ENCODE results near the gene TNP2. TPM values are rescaled to one million over a fixed set of nuclear protein-coding genes. Genes with fewer than 3 reads are reported as not detected.
A peak's percentile ranks its signal among the peaks of the same experiment; 100 is the strongest.

The TNP2 gene
- total RNA-seq, 1 donor from 2014 or later, result not detected

GRCh38 chr16:11264155-11264832, 4.8 kb downstream of the TNP2 start:
- Mint-ChIP-seq H3K4me1 (ENCODE audit: low read depth) (peaks cover 28% of the 10 kb centered on the region), H3K27ac (peak overlapping the region; percentile 84), H3K36me3 (ENCODE audit: low read depth) (no peaks in the 10 kb centered on the region), H3K27me3 (ENCODE audit: low read depth) (no peaks in the 10 kb centered on the region), H3K9me3 (no peaks in the 10 kb centered on the region), H3K4me3 (ENCODE audit: low read depth) (peak overlapping the region; percentile 48)
- intact Hi-C loops (cut with micrococcal nuclease), result loop anchor here (5.0 kb wide), 1 partner anchor 33 kb away; no protein-coding TSS in a partner anchor
- DNase-seq (ENCODE audit: low spot score), result no peak

- H3K4me3 Mint-ChIP-seq (ENCODE audit: low read depth), result peak overlapping the region; percentile 48
- intact Hi-C loops (cut with micrococcal nuclease), result loop anchor here (1.0 to 5.0 kb wide), 2 partner anchors 34 to 65 kb away; no protein-coding TSS in a partner anchor
- DNase-seq (ENCODE audit: low spot score), result peak; percentile 51
- H3K4me1 Mint-ChIP-seq (ENCODE audit: low read depth), result peaks cover 33% of the 10 kb centered on the region
- no peaks in the 10 kb centered on the region for H3K9me3 Mint-ChIP-seq
- H3K27me3 Mint-ChIP-seq (ENCODE audit: low read depth), result no peaks in the 10 kb centered on the region
- H3K27ac Mint-ChIP-seq, result peak overlapping the region; percentile 84
- H3K36me3 Mint-ChIP-seq (ENCODE audit: low read depth), result no peaks in the 10 kb centered on the region
These were observed 5.4 kb downstream of the TNP2 start for GRCh38 chr16:11263737-11264136.

- Mint-ChIP-seq H3K36me3 (ENCODE audit: low read depth) (no peaks in the 10 kb centered on the region), H3K27ac (no peak overlapping the region), H3K4me3 (ENCODE audit: low read depth) (no peak overlapping the region), H3K9me3 (no peaks in the 10 kb centered on the region), H3K4me1 (ENCODE audit: low read depth) (peaks cover 39% of the 10 kb centered on the region), H3K27me3 (ENCODE audit: low read depth) (no peaks in the 10 kb centered on the region)
- DNase-seq (ENCODE audit: low spot score), result no peak
- intact Hi-C loops (cut with micrococcal nuclease), result loop anchor here (1.0 to 5.0 kb wide), 2 partner anchors 34 to 65 kb away; no protein-coding TSS in a partner anchor
These were observed 6.2 kb downstream of the TNP2 start for GRCh38 chr16:11262915-11263314.

GRCh38 chr16:11260596-11260966, 8.5 kb downstream of the TNP2 start:
- no peak overlapping the region for H3K4me3 Mint-ChIP-seq (ENCODE audit: low read depth)
- H3K27ac Mint-ChIP-seq, result no peak overlapping the region
- H3K36me3 Mint-ChIP-seq (ENCODE audit: low read depth), result no peaks in the 10 kb centered on the region
- no peaks in the 10 kb centered on the region for H3K27me3 Mint-ChIP-seq (ENCODE audit: low read depth)
- H3K9me3 Mint-ChIP-seq, result no peaks in the 10 kb centered on the region
- DNase-seq (ENCODE audit: low spot score), result no peak
- H3K4me1 Mint-ChIP-seq (ENCODE audit: low read depth), result peaks cover 49% of the 10 kb centered on the region
- intact Hi-C loops (cut with micrococcal nuclease), result loop anchor here (5.0 kb wide), 1 partner anchor 37 kb away; no protein-coding TSS in a partner anchor

GRCh38 chr16:11259655-11260595, 9.2 kb downstream of the TNP2 start:
- DNase-seq (ENCODE audit: low spot score), result no peak
- intact Hi-C loops (cut with micrococcal nuclease), result loop anchor here (5.0 to 10.0 kb wide), 3 partner anchors 37 to 535 kb away; partner anchors contain the start of genes CIITA and ZC3H7A
- no peaks in the 10 kb centered on the region for H3K27me3 Mint-ChIP-seq (ENCODE audit: low read depth)
- no peak overlapping the region for H3K4me3 Mint-ChIP-seq (ENCODE audit: low read depth)
- no peak overlapping the region for H3K27ac Mint-ChIP-seq
- H3K36me3 Mint-ChIP-seq (ENCODE audit: low read depth), result peaks cover 6% of the 10 kb centered on the region
- H3K4me1 Mint-ChIP-seq (ENCODE audit: low read depth), result peaks cover 48% of the 10 kb centered on the region
- no peaks in the 10 kb centered on the region for H3K9me3 Mint-ChIP-seq

GRCh38 chr16:11258553-11259492, 10.3 kb downstream of the TNP2 start:
- Mint-ChIP-seq H3K4me1 (ENCODE audit: low read depth) (peaks cover 37% of the 10 kb centered on the region), H3K27me3 (ENCODE audit: low read depth) (no peaks in the 10 kb centered on the region), H3K27ac (peak overlapping the region; percentile 68), H3K9me3 (no peaks in the 10 kb centered on the region), H3K4me3 (ENCODE audit: low read depth) (peak overlapping the region; percentile 49), H3K36me3 (ENCODE audit: low read depth) (peaks cover 17% of the 10 kb centered on the region)
- peak; percentile 59 for DNase-seq (ENCODE audit: low spot score)
- intact Hi-C loops (cut with micrococcal nuclease), result loop anchor here (10.0 kb wide), 2 partner anchors 384 to 536 kb away; partner anchors contain the start of genes CIITA and ZC3H7A

- Mint-ChIP-seq H3K4me3 (ENCODE audit: low read depth) (peak overlapping the region; percentile 96), H3K36me3 (ENCODE audit: low read depth) (peaks cover 32% of the 10 kb centered on the region), H3K9me3 (no peaks in the 10 kb centered on the region), H3K4me1 (ENCODE audit: low read depth) (peaks cover 29% of the 10 kb centered on the region), H3K27ac (peak overlapping the region; percentile 97), H3K27me3 (ENCODE audit: low read depth) (no peaks in the 10 kb centered on the region)
- DNase-seq (ENCODE audit: low spot score), result peak; percentile 57
- intact Hi-C loops (cut with micrococcal nuclease), result loop anchor here (1.0 to 10.0 kb wide), 4 partner anchors 53 to 537 kb away; partner anchors contain the start of genes CIITA and ZC3H7A
These were observed 11.8 kb downstream of the TNP2 start for GRCh38 chr16:11257131-11257938.

GRCh38 chr16:11256661-11257130, 12.4 kb downstream of the TNP2 start:
- intact Hi-C loops (cut with micrococcal nuclease), result loop anchor here (1.0 to 10.0 kb wide), 5 partner anchors 54 to 538 kb away; partner anchors contain the start of genes CIITA and ZC3H7A
- Mint-ChIP-seq H3K27me3 (ENCODE audit: low read depth) (no peaks in the 10 kb centered on the region), H3K27ac (peak overlapping the region; percentile 97), H3K9me3 (no peaks in the 10 kb centered on the region), H3K36me3 (ENCODE audit: low read depth) (peaks cover 38% of the 10 kb centered on the region), H3K4me3 (ENCODE audit: low read depth) (peak overlapping the region; percentile 96), H3K4me1 (ENCODE audit: low read depth) (peaks cover 35% of the 10 kb centered on the region)
- DNase-seq (ENCODE audit: low spot score), result no peak

GRCh38 chr16:11255737-11256660, 13.1 kb downstream of the TNP2 start, which contains the start of gene SOCS1:
Gene SOCS1, minus strand, starts transcription at chr16:11256204. Its CDS starts 726 bp downstream, at chr16:11255478.
- intact Hi-C loops (cut with micrococcal nuclease), result loop anchor here (1.0 to 10.0 kb wide), 4 partner anchors 55 to 539 kb away; partner anchors contain the start of genes CIITA and ZC3H7A
- Mint-ChIP-seq H3K27ac (peak within 1 kb of the TSS; percentile 97), H3K4me1 (ENCODE audit: low read depth) (peaks cover 38% of the 10 kb centered on the region), H3K36me3 (ENCODE audit: low read depth) (peaks cover 44% of the 10 kb centered on the region), H3K27me3 (ENCODE audit: low read depth) (no peaks in the 10 kb centered on the region), H3K4me3 (ENCODE audit: low read depth) (peak within 1 kb of the TSS; percentile 99), H3K9me3 (no peaks in the 10 kb centered on the region)
- DNase-seq (ENCODE audit: low spot score), result peak; percentile 90

- Mint-ChIP-seq H3K36me3 (ENCODE audit: low read depth) (peaks cover 52% of the 10 kb centered on the region), H3K9me3 (no peaks in the 10 kb centered on the region), H3K4me1 (ENCODE audit: low read depth) (peaks cover 45% of the 10 kb centered on the region), H3K27ac (peak overlapping the region; percentile 78), H3K27me3 (ENCODE audit: low read depth) (no peaks in the 10 kb centered on the region), H3K4me3 (ENCODE audit: low read depth) (peak overlapping the region; percentile 99)
- DNase-seq (ENCODE audit: low spot score), result peak; percentile 61
- intact Hi-C loops (cut with micrococcal nuclease), result loop anchor here (10.0 kb wide), 2 partner anchors 380 to 540 kb away; partner anchors contain the start of genes CIITA and ZC3H7A
These were observed 14.0 kb downstream of the TNP2 start for GRCh38 chr16:11254913-11255736.

Data from activated T-helper 2 cell treated with anti-CD3 and anti-CD28 coated beads, Interferon-gamma antibody, Interleukin-2, Interleukin-4, amounts not matched to agents 10 μg/mL and 5 μg/mL and 100 μg/mL, durations not matched to agents 14 hours and 24 hours and 36 hours (primary cell).